B cell (primary cell): ENCODE measurements around the gene CHST13.

Experiments used
- EZH2 ChIP-seq: IDR thresholded peaks from 2 replicates; pipeline ENCODE4 v1.6.1; 2012; ENCODE audit warnings: borderline replicate concordance, low read depth, mild to moderate bottlenecking, moderate library complexity, low read length; ENCODE audit not compliant: insufficient read depth, poor library complexity, severe bottlenecking
- TF ChIP-seq, protein P1 (sequence below): fragments of 200-600 bp; IDR thresholded peaks from one replicate; pipeline ENCODE4 v1.8.0; 2022; ENCODE audit warnings: antibody characterized with exemption, mild to moderate bottlenecking

DNA sequence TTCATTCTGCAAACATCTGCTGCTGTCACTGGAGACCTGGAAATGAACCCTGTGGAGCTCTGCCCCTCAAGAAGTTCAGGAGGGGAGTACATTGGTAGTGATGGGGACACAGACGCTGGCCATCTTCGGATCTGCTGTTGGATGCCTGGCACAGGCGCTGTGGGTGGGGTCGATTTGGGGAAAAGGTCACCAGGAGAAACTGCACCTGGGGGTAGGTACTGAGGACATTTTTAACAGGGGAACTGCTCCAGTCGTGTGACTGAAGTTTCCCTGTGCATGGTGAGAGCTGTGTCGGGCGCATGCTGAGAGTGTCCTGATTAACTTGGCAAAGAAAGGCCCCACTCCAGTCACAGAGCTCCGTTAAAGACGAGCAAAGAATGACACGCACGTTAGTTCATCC is 9.8 kb upstream of the CHST13 start:
- no peak for TF ChIP-seq EZH2
- TF ChIP-seq, protein P1, sequence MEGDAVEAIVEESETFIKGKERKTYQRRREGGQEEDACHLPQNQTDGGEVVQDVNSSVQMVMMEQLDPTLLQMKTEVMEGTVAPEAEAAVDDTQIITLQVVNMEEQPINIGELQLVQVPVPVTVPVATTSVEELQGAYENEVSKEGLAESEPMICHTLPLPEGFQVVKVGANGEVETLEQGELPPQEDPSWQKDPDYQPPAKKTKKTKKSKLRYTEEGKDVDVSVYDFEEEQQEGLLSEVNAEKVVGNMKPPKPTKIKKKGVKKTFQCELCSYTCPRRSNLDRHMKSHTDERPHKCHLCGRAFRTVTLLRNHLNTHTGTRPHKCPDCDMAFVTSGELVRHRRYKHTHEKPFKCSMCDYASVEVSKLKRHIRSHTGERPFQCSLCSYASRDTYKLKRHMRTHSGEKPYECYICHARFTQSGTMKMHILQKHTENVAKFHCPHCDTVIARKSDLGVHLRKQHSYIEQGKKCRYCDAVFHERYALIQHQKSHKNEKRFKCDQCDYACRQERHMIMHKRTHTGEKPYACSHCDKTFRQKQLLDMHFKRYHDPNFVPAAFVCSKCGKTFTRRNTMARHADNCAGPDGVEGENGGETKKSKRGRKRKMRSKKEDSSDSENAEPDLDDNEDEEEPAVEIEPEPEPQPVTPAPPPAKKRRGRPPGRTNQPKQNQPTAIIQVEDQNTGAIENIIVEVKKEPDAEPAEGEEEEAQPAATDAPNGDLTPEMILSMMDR, result no peak
